GM12878 (cell line): ENCODE measurements around the gene IER3. TPM values are rescaled to one million over a fixed set of nuclear protein-coding genes. Genes with fewer than 3 reads are reported as not detected.

Experiments used
- ASH2L ChIP-seq: fragments of 300-600, 200-600 bp; sonication (generic); IDR thresholded peaks from 2 replicates; pipeline ENCODE4 v1.6.1; 2017; ENCODE audit warnings: low read depth, mild to moderate bottlenecking, borderline replicate concordance
- ATF3 ChIP-seq: IDR thresholded peaks from 2 replicates; pipeline ENCODE4 v1.6.1; 2011; ENCODE audit warnings: low read depth, mild to moderate bottlenecking, low read length, moderate library complexity, borderline replicate concordance; ENCODE audit errors: extremely low read depth
- BHLHE40 ChIP-seq, 2 experiments: fragments of 450-650 bp in 1 of 2; IDR thresholded peaks; 2 replicates each; pipeline ENCODE4 v1.6.1; 2011 to 2017; ENCODE audit warnings: low read depth in 2 of 2, borderline replicate concordance in 1 of 2, improper control_type of control experiment in 1 of 2, low read length in 1 of 2, mild to moderate bottlenecking in 1 of 2
- CBX3 ChIP-seq: fragments of 200-600 bp; sonication (generic); IDR thresholded peaks from 2 replicates; pipeline ENCODE4 v1.6.1; 2016; ENCODE audit warnings: low read depth, borderline replicate concordance
- CEBPZ ChIP-seq: fragments of 150-350 bp; IDR thresholded peaks from 2 replicates; pipeline ENCODE4 v1.6.1; 2016; ENCODE audit warnings: low read depth, low read length
- CHD2 ChIP-seq: IDR thresholded peaks from 2 replicates; pipeline ENCODE4 v1.6.1; 2011; ENCODE audit warnings: low read depth, low read length, improper control_type of control experiment, borderline replicate concordance
- EGR1 ChIP-seq, 2 experiments: IDR thresholded peaks; 1 replicate in 1 of 2; 2 replicates in 1 of 2; pipeline ENCODE4 v1.6.1; 2011 to 2012; ENCODE audit warnings: low read depth in 2 of 2, low read length in 2 of 2, borderline replicate concordance in 1 of 2, mild to moderate bottlenecking in 1 of 2, moderate library complexity in 1 of 2
- EP300 ChIP-seq, 2 experiments: fragments of 150-350 bp in 1 of 2; IDR thresholded peaks; 2 replicates each; pipeline ENCODE4 v1.6.1; 2011 to 2012; ENCODE audit warnings: low read depth in 2 of 2, low read length in 2 of 2, borderline replicate concordance in 1 of 2, improper control_type of control experiment in 1 of 2, inconsistent platforms in 1 of 2; ENCODE audit not compliant: control insufficient read depth in 1 of 2
- HSF1 ChIP-seq: fragments of 150-350 bp; IDR thresholded peaks from 2 replicates; pipeline ENCODE4 v1.6.1; 2014; ENCODE audit warnings: mild to moderate bottlenecking, low read depth, low read length
- MEF2B ChIP-seq: fragments of 450-650 bp; IDR thresholded peaks from 2 replicates; pipeline ENCODE4 v1.6.1; 2018; ENCODE audit warnings: mild to moderate bottlenecking, moderate library complexity; ENCODE audit not compliant: partially characterized antibody, poor library complexity, severe bottlenecking
- MTA3 ChIP-seq: IDR thresholded peaks from 2 replicates; pipeline ENCODE4 v1.6.1; 2012; ENCODE audit warnings: low read length, inconsistent platforms, borderline replicate concordance
- NFIC ChIP-seq: IDR thresholded peaks from 2 replicates; pipeline ENCODE4 v1.6.1; 2012; ENCODE audit warnings: low read depth, mild to moderate bottlenecking, inconsistent platforms, low read length, moderate library complexity
- PBX3 ChIP-seq: IDR thresholded peaks from 2 replicates; pipeline ENCODE4 v1.6.1; 2011; ENCODE audit warnings: mild to moderate bottlenecking, low read depth, low read length, moderate library complexity; ENCODE audit not compliant: insufficient replicate concordance
- RCOR1 ChIP-seq: conservative IDR thresholded peaks from 2 replicates; pipeline ENCODE4 v1.6.1; 2012; ENCODE audit warnings: low read depth, low read length, improper control_type of control experiment
- SIN3A ChIP-seq: IDR thresholded peaks from 2 replicates; pipeline ENCODE4 v1.6.1; 2012; ENCODE audit warnings: low read depth, low read length, improper control_type of control experiment
- SIX5 ChIP-seq: IDR thresholded peaks from 2 replicates; pipeline ENCODE4 v1.6.1; 2011; ENCODE audit warnings: mild to moderate bottlenecking, low read depth, low read length, moderate library complexity; ENCODE audit not compliant: severe bottlenecking
- SUPT20H ChIP-seq: IDR thresholded peaks from 2 replicates; pipeline ENCODE4 v1.6.1; 2011; ENCODE audit warnings: low read depth, mild to moderate bottlenecking, low read length, moderate library complexity, borderline replicate concordance; ENCODE audit not compliant: control insufficient read depth
- TCF7 ChIP-seq: IDR thresholded peaks from 2 replicates; pipeline ENCODE4 v1.6.1; 2014; ENCODE audit warnings: antibody characterized with exemption, borderline replicate concordance
- ZBED1 ChIP-seq: IDR thresholded peaks from 2 replicates; pipeline ENCODE4 v1.6.1; 2016; ENCODE audit warnings: borderline replicate concordance
- ZBTB33 ChIP-seq: fragments of 450-650 bp; IDR thresholded peaks from 2 replicates; pipeline ENCODE4 v1.6.1; 2017; ENCODE audit warnings: mild to moderate bottlenecking
- polyA plus RNA-seq, 11 experiments: library from polyadenylated mRNA; depleted of rRNA in 4 of 11; unstranded in 6 of 11; stranded (reverse) in 5 of 11; fragments of >200 nt; fragmentation: Nextera tagmentation in 4 of 11; fragmentation: Illumina TruSeq in 1 of 11; extraction: Ambion mirVana in 4 of 11; extraction: Trizol in 1 of 11; gene quantifications; 1 replicate in 1 of 11; 2 replicates in 10 of 11; pipeline versions ENCODE4 v1.2.1 to v1.2.3, GENCODE V29; 2011 to 2016; ENCODE audit warnings: inconsistent platforms in 2 of 11, missing spikeins in 2 of 11, low read depth in 1 of 11
- total RNA-seq, 4 experiments: library from RNA; depleted of rRNA in 3 of 4; stranded (reverse); fragments of >200 nt in 3 of 4; fragmentation: Illumina TruSeq in 1 of 4; extraction: Trizol in 1 of 4; gene quantifications; 2 replicates each; pipeline versions ENCODE4 v1.2.1 to v1.2.3, GENCODE V29; 2013 to 2021

The IER3 gene
- total and polyA plus RNA-seq, 10 of the 15 experiments (the other 5 are each of a cell fraction or from before 2014, with no cell fraction given) = 1.9 to 100 (median 32.3) TPM

GRCh38 chr6:30717129-30717844 lies 27.1 kb downstream of the IER3 start, which contains the start of gene MDC1 (continued):
- TF ChIP-seq ZBTB33 (no peak), SIN3A (peak; percentile 95), ASH2L (no peak), MTA3 (no peak), EGR1 (IDR thresholded peaks at IDR 0.05; ENCODE audit: borderline replicate concordance in 1 of 2, low read depth in 2 of 2, low read length in 2 of 2) (peak; percentile 54 to 96), ZBED1 (peak; percentile 69; the same call in 1 of the 2 replicates), RCOR1 (no peak), CEBPZ (peak; percentile 16; the same call in 1 of the 2 replicates), NFIC (no peak), BHLHE40 (IDR thresholded peaks at IDR 0.05; ENCODE audit: borderline replicate concordance in 1 of 2, low read depth in 2 of 2, low read length in 1 of 2) (peak; percentile 50 to 87), PBX3 (peak; percentile 97), EP300 (IDR thresholded peaks at IDR 0.05; ENCODE audit: borderline replicate concordance in 1 of 2, control insufficient read depth in 1 of 2, low read depth in 2 of 2, low read length in 2 of 2) (peak; percentile 39 to 52; a peak in 1 of 4 replicates), HSF1 (no peak), MEF2B (no peak), CHD2 (peak; percentile 90), TCF7 (no peak), SIX5 (peak; percentile 36), ATF3 (no peak), SUPT20H (no peak), CBX3 (no peak)
